OCI-LY1 (cell line): Measurements from ENCODE around the gene FAAP100.

Experiments used
- EZH2 ChIP-seq: fragments of 200-600 bp; sonication (generic), shearing (Covaris generic); IDR thresholded peaks from 2 replicates; pipeline ENCODE4 v1.8.0; 2017; ENCODE audit warnings: borderline replicate concordance, mixed run types, mild to moderate bottlenecking, antibody characterized with exemption, low read length, moderate library complexity, mixed read lengths
- TF ChIP-seq, protein P1 (sequence below): fragments of 200-600 bp; sonication (generic), shearing (Covaris generic); IDR thresholded peaks from 2 replicates; pipeline ENCODE4 v1.5.1; 2017; ENCODE audit warnings: mild to moderate bottlenecking, antibody characterized with exemption, low read length, moderate library complexity, mixed read lengths

DNA sequence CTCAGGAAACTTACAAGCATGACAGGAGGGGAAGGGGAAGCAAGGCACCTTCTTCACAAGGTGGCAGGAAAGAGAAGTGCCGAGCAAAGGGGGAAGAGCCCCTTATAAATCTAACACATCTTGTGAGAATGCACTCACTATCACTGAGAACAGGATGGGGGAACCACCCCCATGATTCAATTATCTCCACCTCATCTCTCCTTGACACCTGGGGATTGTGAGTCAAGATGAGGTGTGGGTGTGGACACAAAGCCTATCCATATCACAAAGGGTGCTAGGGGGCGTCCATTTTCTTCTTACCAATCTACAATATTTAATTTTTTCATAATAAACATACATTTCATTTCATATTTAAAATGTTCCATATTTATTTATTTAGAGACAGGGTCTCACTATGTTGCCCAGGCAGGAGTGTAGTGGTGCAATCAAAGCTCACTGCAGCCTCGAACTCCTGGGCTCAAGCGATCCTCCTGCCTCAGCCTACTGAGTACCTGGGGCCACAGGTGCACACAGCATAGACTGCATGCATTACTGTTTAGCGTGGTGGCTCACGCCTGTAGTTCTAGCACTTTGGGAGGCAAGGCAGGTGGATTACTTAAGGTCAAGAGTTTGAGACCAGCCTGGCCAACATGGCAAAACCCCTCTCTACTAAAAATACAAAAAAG, 26.5 kb upstream of the FAAP100 start:
- TF ChIP-seq, protein P1, sequence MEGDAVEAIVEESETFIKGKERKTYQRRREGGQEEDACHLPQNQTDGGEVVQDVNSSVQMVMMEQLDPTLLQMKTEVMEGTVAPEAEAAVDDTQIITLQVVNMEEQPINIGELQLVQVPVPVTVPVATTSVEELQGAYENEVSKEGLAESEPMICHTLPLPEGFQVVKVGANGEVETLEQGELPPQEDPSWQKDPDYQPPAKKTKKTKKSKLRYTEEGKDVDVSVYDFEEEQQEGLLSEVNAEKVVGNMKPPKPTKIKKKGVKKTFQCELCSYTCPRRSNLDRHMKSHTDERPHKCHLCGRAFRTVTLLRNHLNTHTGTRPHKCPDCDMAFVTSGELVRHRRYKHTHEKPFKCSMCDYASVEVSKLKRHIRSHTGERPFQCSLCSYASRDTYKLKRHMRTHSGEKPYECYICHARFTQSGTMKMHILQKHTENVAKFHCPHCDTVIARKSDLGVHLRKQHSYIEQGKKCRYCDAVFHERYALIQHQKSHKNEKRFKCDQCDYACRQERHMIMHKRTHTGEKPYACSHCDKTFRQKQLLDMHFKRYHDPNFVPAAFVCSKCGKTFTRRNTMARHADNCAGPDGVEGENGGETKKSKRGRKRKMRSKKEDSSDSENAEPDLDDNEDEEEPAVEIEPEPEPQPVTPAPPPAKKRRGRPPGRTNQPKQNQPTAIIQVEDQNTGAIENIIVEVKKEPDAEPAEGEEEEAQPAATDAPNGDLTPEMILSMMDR = no peak
- TF ChIP-seq EZH2 = no peak
